Measurements from ENCODE around the gene KLF5. TPM values are rescaled to one million over a fixed set of nuclear protein-coding genes. Genes with fewer than 3 reads are reported as not detected.
"Not testable (repeated sequence)": the region's sequence is repeated elsewhere in the genome, so short reads cannot be mapped to it uniquely, and the experiment has no call there.

KLF5 gene
- total RNA-seq, 2 experiments from 2014 or later = 0.29 to 0.82 TPM

DNA sequence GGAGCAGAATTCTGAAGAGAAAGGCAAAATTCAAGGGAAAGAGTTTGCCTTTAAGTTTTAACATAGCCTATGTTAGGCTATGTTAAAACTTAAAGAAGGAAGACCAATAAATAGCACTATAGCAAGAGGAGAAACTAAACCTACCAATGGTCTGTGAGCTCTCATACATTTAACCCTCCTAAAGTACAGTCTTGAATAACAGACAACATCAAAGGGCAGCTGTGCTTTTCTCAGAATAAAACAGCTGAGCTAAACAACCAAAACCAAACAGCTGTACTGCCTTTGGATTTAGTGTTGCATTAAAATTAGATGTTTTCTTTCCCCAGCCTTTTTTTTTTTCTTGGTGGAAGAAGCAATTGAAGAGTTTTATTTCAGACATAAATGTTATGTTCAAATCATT lies 34.0 kb downstream of the KLF5 start:
- Histone ChIP-seq H3K79me2 (ENCODE audit: insufficient read depth, low read depth, low read length) (no peaks in the 10 kb centered on the region), H3K27ac (ENCODE audit: low read depth, low read length, poor library complexity, severe bottlenecking) (no peak overlapping the region), H3K4me2 (ENCODE audit: low read length) (no peak overlapping the region), H3K9me2 (ENCODE audit: insufficient read depth, low read length) (no peaks in the 10 kb centered on the region), H3K4me1 (ENCODE audit: insufficient read depth, low read length, poor library complexity, severe bottlenecking) (no peaks in the 10 kb centered on the region), H3K4me3 (ENCODE audit: low read depth, low read length, poor library complexity, severe bottlenecking) (no peak overlapping the region), H3K36me3 (ENCODE audit: insufficient read depth, low read length) (no peaks in the 10 kb centered on the region), H3K9me3 (ENCODE audit: low read length) (no peaks in the 10 kb centered on the region), H4K20me1 (ENCODE audit: insufficient read depth, low read length) (no peaks in the 10 kb centered on the region), H2AFZ (ENCODE audit: low read length) (no peak overlapping the region)
- BruUV-seq (replicated peaks) = no TSS peak
- intact Hi-C loops (cut with micrococcal nuclease; ENCODE audit: unreplicated experiment) = no loop called here
- ChIA-PET POLR2A (no interaction called here), CTCF (ENCODE audit: unreplicated experiment) (no interaction called here)
- TF ChIP-seq, protein P1, sequence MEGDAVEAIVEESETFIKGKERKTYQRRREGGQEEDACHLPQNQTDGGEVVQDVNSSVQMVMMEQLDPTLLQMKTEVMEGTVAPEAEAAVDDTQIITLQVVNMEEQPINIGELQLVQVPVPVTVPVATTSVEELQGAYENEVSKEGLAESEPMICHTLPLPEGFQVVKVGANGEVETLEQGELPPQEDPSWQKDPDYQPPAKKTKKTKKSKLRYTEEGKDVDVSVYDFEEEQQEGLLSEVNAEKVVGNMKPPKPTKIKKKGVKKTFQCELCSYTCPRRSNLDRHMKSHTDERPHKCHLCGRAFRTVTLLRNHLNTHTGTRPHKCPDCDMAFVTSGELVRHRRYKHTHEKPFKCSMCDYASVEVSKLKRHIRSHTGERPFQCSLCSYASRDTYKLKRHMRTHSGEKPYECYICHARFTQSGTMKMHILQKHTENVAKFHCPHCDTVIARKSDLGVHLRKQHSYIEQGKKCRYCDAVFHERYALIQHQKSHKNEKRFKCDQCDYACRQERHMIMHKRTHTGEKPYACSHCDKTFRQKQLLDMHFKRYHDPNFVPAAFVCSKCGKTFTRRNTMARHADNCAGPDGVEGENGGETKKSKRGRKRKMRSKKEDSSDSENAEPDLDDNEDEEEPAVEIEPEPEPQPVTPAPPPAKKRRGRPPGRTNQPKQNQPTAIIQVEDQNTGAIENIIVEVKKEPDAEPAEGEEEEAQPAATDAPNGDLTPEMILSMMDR (conservative IDR thresholded peaks at IDR 0.05; ENCODE audit: low read length) = no peak
- TF ChIP-seq EZH2phosphoT487 (IDR thresholded peaks at IDR 0.05; ENCODE audit: borderline replicate concordance, low read depth, low read length) = no peak
- no peak for DNase-seq (ENCODE audit: low spot score)

- Histone ChIP-seq H3K9me3 (ENCODE audit: low read length) (no peaks in the 10 kb centered on the region), H2AFZ (ENCODE audit: low read length) (no peak overlapping the region), H3K4me3 (ENCODE audit: low read depth, low read length, poor library complexity, severe bottlenecking) (no peak overlapping the region), H3K9me2 (ENCODE audit: insufficient read depth, low read length) (no peaks in the 10 kb centered on the region), H3K4me2 (ENCODE audit: low read length) (no peak overlapping the region), H4K20me1 (ENCODE audit: insufficient read depth, low read length) (no peaks in the 10 kb centered on the region), H3K4me1 (ENCODE audit: insufficient read depth, low read length, poor library complexity, severe bottlenecking) (no peaks in the 10 kb centered on the region), H3K27ac (ENCODE audit: low read depth, low read length, poor library complexity, severe bottlenecking) (no peak overlapping the region), H3K79me2 (ENCODE audit: insufficient read depth, low read depth, low read length) (no peaks in the 10 kb centered on the region), H3K36me3 (ENCODE audit: insufficient read depth, low read length) (no peaks in the 10 kb centered on the region)
- intact Hi-C loops (cut with micrococcal nuclease; ENCODE audit: unreplicated experiment) = no loop called here
- TF ChIP-seq EZH2phosphoT487 (IDR thresholded peaks at IDR 0.05; ENCODE audit: borderline replicate concordance, low read depth, low read length) = no peak
- TF ChIP-seq, protein P1 (conservative IDR thresholded peaks at IDR 0.05; ENCODE audit: low read length) = no peak
- no TSS peak for BruUV-seq (replicated peaks)
- no peak for DNase-seq (ENCODE audit: low spot score)
- ChIA-PET POLR2A (no interaction called here), CTCF (ENCODE audit: unreplicated experiment) (no interaction called here)
Observed at GRCh38 chr13:73096173-73096572, 37.4 kb downstream of the KLF5 start.

GRCh38 chr13:73096638-73097037 lies 37.8 kb downstream of the KLF5 start:
- Histone ChIP-seq H3K79me2 (ENCODE audit: insufficient read depth, low read depth, low read length) (no peaks in the 10 kb centered on the region), H3K9me2 (ENCODE audit: insufficient read depth, low read length) (no peaks in the 10 kb centered on the region), H3K4me3 (ENCODE audit: low read depth, low read length, poor library complexity, severe bottlenecking) (no peak overlapping the region), H3K36me3 (ENCODE audit: insufficient read depth, low read length) (no peaks in the 10 kb centered on the region), H3K9me3 (ENCODE audit: low read length) (no peaks in the 10 kb centered on the region), H3K4me2 (ENCODE audit: low read length) (no peak overlapping the region), H4K20me1 (ENCODE audit: insufficient read depth, low read length) (no peaks in the 10 kb centered on the region), H3K27ac (ENCODE audit: low read depth, low read length, poor library complexity, severe bottlenecking) (no peak overlapping the region), H3K4me1 (ENCODE audit: insufficient read depth, low read length, poor library complexity, severe bottlenecking) (no peaks in the 10 kb centered on the region), H2AFZ (ENCODE audit: low read length) (no peak overlapping the region)
- TF ChIP-seq, protein P1 (conservative IDR thresholded peaks at IDR 0.05; ENCODE audit: low read length) = no peak
- no peak for TF ChIP-seq EZH2phosphoT487 (IDR thresholded peaks at IDR 0.05; ENCODE audit: borderline replicate concordance, low read depth, low read length)
- DNase-seq (ENCODE audit: low spot score) = no peak
- intact Hi-C loops (cut with micrococcal nuclease; ENCODE audit: unreplicated experiment) = no loop called here
- ChIA-PET CTCF (ENCODE audit: unreplicated experiment) (no interaction called here), POLR2A (no interaction called here)
- no TSS peak for BruUV-seq (replicated peaks)

DNA sequence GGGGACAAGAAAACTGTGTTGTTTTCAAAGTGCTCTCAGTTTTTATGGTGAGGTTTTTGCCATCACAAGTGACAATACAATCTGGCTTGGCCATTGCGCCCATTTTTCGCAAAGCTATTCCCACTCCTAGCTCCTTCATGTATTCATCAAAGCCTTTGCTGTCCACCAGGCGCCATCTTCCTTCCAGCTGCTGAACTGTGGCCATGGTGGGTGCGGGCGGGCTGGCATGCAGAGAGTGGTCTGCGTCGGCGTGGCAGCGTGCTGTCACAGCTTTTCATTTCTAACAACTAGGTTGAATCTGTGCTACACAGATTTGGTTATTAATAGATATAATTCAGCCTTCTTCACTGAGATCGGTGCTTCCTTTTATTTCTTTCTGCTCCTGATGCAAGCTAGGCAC lies 42.0 kb downstream of the KLF5 start:
- CTCF ChIA-PET (ENCODE audit: unreplicated experiment); POLR2A ChIA-PET; H2AFZ ChIP-seq (ENCODE audit: low read length); H3K4me1 ChIP-seq (ENCODE audit: insufficient read depth, low read length, poor library complexity, severe bottlenecking); DNase-seq (ENCODE audit: low spot score); H4K20me1 ChIP-seq (ENCODE audit: insufficient read depth, low read length); H3K4me2 ChIP-seq (ENCODE audit: low read length); H3K4me3 ChIP-seq (ENCODE audit: low read depth, low read length, poor library complexity, severe bottlenecking); BruUV-seq (replicated peaks); H3K36me3 ChIP-seq (ENCODE audit: insufficient read depth, low read length); H3K9me3 ChIP-seq (ENCODE audit: low read length); H3K79me2 ChIP-seq (ENCODE audit: insufficient read depth, low read depth, low read length); H3K27ac ChIP-seq (ENCODE audit: low read depth, low read length, poor library complexity, severe bottlenecking); H3K9me2 ChIP-seq (ENCODE audit: insufficient read depth, low read length); intact Hi-C loops (cut with micrococcal nuclease; ENCODE audit: unreplicated experiment): not testable (repeated sequence)
